Suppressor macrophage treated with lipopolysaccharide for 1 hour (primary cell): ENCODE results near the gene JARID2.

Source experiments
- DNase-seq, 3 donors: peaks; one replicate each; pipeline ENCODE4 v3.0.0-alpha.2; 2020 to 2022

JARID2 gene

DNA sequence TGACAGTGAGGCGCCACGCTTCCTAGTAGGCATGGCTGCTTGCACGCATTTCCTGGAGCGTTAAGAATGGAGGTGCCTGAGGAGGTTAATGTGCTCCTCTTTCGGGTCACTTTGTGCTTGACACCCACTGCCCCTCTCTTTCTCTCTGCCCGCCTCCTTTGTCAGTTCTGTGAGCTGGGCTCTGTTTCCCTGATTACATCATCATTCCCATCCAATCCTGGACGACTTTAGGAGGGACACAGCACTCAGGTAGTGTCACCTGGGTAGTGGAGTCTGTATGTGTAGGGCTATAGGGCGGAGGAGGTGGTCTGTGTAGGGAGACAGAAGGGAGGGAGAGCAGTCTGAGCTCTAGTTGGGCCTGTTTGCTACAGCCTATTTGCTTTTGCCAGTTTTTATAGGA is 136.8 kb downstream of the JARID2 start:
- DNase-seq: no peak

DNA sequence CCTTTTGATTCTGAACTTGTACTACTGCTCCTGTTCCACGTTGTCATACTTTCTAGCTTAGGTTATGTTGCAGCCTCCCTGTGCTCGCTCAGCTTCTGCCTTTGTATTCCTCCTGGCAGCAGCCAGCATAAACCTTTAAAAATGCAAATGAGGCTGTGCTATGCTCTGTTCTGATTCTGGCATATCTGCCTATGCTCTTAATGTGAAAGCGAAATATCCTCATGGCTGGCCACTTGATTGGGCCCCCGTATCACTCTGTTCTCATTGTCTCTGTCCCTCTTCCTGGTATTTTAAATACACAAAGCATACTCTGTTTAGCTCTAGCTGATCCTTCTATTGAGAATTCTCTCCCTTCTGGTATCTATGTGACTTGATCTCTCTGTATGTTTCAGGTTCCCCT is 139.0 kb downstream of the JARID2 start:
- no peak for DNase-seq

DNA sequence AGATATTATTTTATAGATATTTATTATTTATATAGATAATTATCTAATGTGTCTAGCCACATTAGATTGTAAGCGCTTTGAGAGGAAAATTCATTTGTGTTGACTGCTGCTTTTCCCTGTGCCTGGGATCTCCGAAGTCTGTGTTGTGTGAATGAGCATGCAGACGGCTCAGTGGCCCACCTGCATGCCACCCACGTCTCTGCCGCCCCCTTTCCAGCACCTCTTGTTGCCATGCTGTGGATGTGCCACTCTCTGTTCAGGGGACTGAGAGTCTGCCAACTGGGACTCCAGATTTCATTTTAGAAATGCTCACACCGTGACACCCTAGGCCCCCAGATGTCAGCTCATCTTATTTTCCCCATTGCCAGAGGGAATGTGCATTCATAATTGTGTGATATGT is 139.7 kb downstream of the JARID2 start:
- no peak for DNase-seq

DNA sequence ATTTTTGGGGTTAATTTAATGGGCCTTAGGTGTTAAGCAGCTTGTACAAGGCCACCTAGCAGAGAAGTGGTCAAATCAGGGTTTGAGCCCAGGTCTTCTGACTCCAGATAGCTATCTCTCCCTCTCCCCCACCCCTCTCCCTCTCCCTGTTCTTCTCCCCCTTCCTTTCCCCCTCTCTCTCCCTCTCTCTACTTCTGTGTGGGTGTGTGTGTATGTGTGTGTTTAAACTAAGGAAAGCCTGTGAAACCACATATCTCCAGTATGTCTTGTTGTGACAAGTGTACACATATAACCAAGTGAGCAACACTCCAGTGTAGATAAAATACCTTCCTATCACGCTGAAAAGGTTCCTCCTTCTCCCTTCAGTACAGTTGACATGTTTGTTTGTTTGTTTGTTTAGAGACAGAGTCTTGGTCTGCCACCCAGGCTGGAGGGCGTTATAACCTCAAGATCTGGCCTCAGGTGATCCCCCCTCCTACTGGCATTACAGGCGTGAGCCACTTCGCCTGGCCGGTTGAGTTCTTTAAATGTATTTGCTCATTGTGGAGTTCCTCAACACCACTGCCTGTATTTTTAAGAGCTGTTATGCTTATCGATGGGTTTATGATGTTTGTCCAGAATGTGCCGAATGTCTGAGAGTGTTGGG is 140.4 kb downstream of the JARID2 start:
- no peak for DNase-seq

DNA sequence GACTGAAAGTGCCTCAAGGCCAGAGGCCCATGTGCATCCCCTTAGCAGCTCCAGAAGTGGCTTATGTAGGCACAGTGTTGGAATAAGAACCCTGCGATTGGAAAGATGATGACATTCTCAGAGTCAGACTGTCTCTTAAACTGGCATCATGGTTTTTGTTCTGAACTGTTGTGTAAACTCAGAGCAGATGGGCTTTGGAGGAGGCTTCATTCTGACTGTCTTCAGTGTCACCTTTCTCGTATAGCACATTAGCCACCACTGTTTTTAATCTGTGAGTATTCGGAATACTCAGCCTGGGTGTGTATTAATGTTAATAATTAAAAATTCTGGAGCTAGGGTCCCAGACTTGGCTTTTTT is 140.9 kb downstream of the JARID2 start:
- DNase-seq: no peak

DNA sequence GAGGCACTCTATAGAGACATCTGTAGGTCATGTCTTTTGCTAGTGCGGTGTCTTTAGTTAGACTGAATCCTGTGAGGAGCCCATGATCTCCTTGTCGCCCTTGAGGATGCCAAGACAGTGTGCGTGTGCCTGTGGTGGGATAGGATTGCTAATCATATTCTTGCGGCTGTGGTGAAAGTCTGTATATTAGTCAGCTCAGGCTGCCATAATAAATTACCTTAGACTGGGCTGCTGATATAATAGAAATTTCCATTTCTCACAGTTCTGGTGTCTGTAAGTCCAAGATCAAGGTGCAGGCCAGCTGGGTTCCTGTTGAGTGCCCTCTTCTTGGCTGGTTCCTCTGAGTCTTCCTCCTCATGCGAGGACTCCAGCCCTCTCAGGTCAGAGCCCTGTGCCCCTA is 141.2 kb downstream of the JARID2 start:
- no peak for DNase-seq

DNA sequence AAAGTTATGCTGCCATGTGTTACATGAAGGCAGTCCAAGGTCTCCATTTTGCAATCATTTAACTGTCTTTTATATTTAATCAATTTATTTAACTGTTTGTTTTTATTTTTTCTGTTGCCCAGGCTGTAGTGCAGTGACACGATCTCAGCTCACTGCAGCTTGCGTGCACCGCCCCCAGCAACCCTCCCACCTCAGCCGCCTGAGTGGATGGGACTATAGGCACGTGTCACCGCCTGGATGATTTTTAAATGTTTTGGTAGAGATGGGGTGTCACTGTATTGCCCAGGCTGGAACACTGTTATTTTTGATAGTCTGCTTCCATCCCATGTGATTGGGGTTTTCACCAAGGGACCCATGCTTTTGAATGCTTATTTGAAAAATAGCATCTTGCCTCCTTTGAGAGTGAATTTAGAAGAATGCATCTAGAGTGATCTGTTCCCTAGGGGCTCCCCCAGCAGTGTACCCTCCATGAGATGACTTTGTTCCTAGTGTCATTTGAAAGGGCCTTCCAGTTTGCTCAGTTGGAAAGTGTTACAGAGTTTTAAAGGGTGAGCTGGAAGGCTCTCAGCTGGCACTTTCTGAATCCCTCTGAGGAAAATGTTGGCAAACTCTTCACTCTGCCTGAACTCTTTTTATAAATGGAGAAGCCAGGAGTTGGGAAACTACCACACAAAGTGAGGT is 143.4 kb downstream of the JARID2 start:
- DNase-seq: peak in 1 of 3 donors; percentile 44

DNA sequence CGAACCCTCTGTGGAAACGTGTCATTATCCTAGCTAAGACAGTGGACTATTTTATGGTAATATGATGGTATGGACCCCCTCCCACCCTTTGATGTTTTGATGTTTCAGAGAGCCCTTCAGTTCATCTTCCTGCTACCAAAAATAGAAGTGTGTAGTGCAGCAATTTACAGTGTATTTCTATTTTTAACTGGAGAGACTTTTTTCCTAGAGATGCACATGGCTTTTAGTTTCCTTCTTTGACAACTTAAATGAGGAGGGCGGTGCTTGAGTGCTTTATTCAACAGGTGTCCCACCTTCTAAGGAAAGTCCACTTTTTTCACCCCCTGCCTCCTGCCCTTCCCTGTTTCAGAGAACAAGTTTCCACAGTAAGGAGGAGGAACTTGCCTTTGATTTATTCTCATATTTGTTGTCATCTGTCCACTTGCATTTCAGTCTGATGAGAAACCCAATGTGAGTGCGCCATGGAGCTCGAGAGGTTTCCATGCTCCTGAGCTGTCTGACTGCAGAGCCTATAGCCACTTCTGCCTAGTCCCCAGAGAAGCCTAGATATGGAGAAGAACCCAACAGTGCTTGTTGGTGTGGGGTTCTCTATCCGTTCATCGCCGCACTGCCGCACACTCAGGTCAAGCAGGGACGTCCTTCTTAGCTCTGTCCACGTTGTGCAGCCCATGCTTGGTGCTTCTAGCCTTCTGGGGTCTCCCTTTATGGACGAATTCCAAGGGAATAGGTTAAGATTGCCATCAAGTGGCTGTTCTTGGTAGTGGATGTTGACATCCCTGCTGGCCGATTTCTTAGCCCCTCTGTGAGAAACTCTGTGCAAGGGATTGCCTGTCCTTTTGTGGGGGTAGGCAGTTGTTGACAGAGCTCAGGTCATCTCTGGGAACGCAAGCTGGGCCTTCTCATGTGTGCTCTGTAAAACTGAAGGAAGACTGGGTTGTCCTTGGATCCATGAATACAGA is 144.2 kb downstream of the JARID2 start:
- peak; percentile 53 to 61 (median 60) for DNase-seq

DNA sequence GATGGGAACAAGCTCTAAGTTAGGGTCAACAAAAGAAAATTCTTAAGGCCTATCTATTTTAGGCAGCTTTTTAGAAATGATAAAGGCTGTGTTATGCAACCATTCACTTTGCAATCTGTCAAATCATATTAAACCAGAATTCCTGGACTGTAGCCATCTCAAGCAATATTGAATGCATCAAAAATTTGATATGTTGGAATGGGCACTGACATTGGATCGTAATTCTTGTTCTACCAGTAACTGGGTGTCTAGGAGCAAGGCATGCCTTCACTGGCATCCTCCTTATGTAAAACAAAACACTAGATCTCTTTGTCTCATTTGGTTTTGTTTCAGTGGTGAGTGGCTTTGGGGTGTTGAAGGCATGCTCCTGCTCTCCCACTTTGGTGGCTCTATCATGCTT is 145.6 kb downstream of the JARID2 start:
- DNase-seq: no peak

DNA sequence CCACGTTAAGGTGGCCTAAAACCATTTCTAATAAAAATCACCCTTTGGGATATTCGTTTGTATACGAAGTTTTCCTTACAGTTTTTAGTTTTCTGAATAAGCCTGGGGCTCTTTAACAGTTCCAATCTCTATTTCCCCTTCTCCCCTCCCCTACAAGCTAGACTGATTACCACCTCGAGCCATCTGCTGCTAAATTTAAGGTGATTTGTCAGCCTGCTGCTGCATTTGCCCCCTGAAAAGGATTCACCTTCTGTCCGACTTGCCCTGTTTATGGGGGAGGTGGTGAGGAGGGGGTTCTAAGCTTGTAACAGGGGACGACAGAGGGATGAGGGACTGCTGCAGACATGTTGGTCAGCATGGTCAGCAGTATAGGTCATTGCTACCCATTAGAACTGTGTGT is 146.3 kb downstream of the JARID2 start:
- no peak for DNase-seq

DNA sequence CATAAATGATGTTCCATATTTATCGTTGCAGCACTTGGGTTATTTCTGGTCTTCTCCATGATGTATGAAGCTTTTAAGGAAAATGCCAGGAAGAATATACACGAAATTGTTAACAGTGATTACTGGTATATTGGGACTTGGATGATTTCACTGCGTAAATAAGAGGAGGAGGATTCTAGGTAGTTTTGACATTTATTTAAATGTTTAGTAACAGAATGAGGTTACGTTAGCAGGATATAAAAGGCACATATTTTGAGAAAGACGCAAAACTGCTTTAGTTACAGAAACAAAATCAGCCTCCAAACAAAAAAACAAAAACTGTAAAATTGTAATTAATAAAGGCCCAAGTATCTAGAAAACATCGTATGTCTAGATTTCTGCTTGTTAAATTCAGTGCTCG is 147.7 kb downstream of the JARID2 start:
- no peak for DNase-seq

DNA sequence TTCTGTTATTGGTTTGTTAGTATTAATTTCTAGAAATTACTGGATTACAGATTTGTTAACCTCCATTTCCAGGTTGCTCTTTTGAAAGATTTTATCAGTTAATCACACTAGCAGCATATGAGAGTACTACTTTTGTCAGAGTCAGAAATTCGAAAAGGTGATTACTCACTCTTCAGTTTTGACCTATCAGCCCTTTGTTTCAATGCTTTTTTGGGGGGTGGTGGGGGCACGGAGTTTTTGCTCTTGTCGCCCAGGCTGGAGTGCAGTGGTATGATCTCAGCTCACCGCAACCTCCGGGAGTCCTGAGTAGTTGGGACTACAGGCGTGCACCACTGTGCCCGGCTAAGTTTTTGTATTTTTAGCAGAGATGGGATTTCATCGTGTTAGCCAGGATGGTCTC is 149.2 kb downstream of the JARID2 start:
- DNase-seq: no peak

DNA sequence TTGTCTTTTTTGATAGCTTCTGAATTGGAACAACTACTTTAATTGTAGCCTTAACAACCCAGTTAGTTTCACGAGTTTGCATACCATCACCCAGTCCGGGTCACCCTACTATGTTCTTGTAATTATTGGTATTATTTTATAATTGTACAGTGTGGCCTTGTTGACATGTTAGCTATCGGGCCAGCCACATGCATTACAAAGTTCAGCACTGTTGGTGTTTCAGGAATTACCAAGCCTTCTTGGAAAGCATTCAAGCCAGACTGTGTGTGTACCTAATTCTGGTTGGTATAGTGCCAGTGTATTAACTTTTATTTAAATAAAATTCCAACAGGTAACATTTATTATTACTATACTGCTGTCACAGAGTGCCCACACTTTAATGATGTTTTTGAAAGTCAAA is 150.9 kb downstream of the JARID2 start:
- DNase-seq: no peak

DNA sequence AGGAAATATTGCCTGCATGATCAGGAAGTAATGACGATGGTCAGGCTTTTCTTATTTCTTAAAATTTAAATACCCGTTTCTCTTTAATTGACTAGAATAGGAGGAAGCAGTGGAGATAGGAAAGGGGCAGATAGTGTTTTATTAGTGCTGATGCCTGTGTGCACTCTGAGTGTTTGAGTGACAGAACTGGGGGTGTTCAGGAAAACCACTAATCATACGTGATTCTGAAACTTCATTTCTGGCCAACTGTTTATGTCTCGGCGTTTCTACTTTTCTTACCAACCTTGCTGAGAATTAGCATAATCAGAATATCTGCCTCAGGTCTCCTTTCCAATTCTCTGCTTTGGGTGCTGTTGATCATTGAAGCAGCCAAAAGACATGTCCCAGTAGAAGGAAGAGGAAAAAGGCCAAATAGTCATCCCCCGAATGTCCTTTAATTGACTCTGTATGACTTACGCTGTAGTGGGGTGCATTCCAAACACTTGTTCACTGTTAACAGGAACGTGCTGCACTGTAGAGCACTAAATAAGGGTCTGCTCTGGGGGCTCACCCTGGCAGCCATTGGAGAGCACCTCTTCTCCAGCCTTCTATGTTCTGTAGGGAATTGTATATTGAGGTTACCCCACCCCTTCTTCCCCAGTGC is 152.9 kb downstream of the JARID2 start:
- peak in 2 of 3 donors; percentile 49 to 52 for DNase-seq

DNA sequence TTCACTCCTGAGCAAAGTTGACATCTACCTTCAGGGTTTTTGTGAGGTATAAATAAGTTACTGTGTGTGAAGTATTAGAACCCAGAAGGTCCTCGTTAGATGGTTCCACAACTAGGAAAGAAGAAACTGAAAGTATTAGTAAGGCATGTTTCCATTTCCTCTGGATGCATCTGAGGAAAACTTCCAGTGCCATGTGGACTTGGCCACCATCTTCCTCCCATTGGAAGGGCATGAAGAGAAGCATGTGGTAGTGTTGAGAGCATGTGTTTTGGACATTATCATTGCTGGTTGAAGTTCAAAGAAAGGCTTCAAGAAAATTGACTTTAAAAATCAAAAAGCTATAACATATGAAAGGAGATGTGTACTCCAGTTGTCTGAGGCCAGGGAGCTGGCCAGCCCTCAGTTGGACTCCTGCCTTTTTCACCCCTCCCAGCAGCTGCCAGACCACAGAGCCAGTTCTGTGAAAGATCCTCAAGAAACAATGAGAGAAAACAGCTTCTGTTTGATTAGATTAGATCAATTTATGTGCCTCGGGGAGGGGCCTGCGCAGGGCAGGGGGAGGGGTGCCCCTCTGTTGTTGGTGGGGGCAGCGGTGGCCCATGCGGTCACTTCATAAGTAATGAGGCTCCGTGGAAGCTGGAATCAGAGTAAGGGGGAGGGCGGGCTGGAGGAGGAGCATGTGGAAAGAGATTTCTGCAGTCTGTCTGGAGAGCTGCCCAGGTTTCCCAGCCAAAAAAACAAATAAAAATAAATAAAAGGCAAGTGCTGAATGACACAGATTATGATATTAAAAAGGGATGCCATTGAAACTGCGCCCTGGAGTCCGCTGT is 154.0 kb downstream of the JARID2 start:
- peak; percentile 46 to 68 (median 56) for DNase-seq

DNA sequence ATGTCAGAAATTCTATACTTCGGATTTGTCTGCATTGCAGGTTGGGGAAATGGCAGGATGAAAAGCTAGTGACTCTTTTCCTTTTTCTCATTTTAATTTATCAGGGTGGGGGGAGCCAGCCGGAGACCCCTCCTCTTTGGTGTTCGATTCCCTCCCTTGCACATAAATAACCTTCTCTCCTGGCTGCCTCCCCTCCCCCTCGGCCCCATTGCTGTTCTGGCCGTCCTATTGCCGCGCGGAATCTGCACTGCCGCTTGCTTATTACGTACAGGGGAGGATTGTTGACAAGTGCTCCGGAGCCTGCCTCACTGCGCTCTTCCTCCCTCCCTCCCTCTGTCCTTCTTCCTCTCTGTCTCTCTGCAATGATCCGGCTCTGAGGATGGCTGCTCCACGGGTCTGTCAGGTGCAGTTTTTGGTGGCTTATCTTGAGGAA is 154.7 kb downstream of the JARID2 start:
- DNase-seq: peak in 2 of 3 donors; percentile 63 to 64

DNA sequence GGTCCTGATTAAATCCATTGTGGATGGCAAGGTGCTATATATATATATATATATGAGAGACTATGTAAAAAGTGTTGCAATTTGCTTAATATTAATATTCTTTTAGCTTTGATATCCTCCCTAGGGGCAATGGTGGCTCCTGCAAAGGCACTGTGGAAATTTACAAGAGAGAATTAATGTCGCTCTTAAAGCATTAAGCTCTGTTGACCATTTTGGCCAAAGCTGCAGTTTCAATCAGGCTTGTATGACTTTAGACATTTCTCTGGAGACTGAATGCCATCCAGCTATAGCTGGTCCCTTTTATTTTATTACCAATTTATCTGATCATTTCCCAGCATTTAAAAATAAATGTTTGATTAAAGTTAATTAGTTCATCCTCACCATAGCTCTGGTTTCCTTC is 155.3 kb downstream of the JARID2 start:
- no peak for DNase-seq

DNA sequence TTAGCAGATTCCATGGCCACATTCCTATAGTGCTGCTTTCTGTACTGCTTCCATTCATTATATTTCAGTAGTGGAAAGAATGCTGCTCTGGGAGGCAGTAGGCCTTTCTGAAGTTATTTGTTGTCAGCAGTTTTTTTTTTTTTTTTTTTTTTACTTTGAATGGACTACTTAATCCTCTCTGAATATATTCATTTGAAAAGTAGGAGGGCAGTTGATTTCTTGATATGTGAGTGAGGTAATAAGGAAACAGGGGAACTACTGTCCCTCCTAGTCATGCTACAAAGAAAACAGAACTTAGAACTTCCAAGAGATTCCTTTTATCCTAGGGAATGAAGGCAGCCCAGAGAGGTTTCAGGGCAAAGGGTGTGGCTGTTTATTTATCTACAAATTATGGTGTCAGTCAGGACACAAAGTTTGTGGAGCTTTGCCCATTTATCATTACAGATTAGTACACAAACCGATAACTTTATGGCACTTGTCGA is 155.9 kb downstream of the JARID2 start:
- peak; percentile 60 to 89 (median 81) for DNase-seq

DNA sequence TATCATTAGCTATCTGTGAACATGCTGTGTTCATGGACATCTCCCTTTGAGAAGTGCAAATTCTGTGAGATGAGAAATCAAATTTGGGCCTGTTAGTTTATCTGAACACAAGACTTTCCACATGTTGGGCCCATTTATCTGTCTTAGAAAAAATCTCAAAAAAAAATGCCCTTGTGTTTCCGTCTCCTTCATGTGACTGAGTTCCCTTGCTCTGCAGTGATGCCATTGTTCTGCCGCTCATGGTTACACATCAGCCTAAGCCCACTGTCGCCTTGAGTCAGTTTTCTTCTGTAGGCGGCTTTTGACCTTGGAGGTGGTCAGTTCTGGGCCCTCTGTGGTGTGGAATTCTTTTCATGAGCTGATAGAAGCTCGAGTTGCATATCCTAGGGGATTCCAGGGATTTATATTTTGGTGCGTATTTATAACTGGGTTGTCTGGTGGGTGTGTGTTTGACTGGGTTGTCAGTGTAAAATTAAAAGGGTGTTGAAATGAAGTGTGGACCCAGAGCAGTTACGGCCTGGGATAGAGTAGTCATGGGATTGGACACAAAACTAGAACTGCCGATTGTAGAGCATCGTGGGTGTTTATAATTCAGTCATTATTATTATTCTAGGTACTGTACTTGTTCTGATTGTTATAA is 156.7 kb downstream of the JARID2 start:
- DNase-seq: peak; percentile 88 to 94 (median 90)

DNA sequence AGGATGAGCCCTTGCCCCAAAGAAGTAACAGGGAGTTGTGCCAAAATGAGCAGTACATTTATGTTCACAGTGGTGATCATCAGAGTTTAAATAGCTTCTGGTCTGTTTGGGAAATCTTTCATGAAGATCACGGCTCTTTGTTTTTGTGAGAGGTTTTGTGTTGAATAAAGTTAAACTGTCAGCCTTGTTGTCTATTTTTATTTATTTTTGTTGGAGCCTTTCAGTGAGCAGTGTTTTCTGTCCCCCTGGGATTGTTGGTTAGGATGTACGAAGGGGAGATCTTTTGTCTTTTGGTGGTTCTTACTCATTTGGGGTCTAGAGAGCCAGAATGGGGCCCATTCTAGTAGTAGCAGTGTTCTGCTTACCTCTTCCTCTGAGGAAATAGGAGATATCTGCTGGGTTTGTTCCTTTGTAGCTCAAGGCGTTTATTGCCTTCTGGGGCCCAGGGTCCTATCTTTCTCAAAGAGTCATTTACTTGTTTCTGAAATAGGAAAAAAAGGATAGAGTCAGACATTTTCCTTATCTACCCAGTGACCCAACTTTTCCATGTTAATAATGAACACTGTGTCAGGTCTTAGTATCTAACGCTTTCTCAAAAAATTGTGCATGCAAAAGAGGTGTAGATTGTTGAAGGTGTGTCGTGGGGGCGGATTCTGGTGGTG is 157.4 kb downstream of the JARID2 start:
- no peak for DNase-seq

DNA sequence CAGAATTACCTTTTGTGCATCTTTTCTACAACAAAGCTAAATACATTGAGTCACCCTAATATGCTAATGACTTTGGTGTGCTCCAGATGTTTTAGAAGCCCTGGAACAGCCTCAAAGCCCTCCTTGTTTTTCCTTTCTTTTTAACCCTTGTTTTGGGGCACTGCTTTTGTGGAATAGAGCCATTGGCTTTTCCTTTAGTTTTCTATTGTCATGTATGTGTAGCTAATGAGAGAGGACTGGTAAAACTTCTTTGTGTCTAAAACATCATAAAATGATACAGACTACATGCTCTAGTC is 158.8 kb downstream of the JARID2 start:
- no peak for DNase-seq
